HG03520 (cell line): Measurements from ENCODE around the gene TEKT2.

ENCODE experiments used
- ATAC-seq: cut with Tn5 transposase; IDR thresholded peaks from one replicate; pipeline ENCODE4 v1.9.1; 2021; ENCODE audit warnings: mild to moderate bottlenecking, moderate library complexity; ENCODE audit not compliant: unreplicated experiment

Gene TEKT2

DNA sequence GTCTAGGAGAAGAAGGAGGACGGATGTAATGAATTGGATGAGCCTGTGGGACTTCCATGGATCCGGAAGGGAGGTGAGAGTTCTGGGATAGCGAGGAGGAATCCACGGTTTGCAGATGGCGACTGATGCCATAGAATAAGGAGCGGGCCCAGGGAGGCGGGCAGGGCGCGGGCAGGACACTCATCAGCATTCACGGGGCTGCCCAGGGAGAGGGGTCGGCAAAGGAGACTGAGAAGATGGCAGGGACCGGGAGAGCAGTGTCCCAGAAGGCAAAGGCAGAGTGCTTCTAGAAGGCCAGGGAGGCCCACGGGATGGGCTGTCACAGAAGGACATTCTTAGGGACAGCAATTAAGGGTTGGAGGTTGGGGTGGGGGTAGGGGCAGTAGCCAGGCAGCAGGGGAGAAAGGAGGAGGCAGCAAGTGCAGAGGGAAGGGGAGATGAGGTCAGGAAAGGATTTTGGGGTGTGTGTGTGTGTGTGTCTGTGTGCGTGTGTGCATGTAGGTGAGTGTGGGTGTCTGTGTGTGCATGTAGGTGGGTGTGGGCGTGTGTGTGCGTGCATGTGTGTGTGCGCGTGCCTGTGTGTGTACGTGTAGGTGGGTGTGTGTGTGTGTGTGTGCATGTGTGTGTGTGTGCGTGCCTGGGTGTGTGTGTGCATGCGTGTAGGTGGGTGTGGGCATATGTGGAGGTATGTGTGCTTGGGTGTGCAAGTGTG, 42.3 kb downstream of the TEKT2 start:
- no peak for ATAC-seq

DNA sequence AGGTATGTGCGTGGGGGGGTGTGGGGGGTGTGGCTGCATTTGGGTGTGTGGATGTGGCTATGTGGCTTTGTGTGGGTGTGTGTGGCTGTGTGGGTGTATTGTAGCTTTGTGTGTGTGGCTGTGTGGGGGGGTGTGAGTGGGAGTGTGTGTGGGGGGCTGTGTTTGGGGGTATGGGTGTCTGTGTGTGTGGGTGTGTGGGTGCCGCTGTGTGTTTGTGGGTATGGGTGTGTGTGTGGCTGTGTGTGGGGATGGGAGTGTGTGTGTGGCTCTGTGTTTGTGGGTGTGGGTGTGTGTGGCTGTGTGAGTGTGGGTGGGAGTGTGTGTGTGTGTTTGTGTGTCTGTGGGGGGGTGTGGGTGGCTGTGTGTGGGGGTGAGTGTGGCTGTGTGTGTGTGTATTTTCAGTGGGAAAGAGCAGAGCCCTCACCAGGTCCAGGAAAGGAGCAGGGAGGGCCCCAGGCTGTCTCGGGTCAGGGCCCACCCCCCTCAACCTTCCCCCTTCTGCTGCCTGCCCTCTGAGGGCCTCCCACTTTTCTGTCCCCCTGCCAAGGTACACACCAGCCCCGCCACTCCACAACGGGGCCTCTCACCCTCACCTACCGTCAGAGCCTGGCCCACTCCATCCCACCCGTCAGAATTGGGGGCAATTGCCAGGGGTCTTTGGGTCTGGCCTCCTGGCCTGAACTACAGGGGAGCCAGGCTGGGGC, 43.1 kb downstream of the TEKT2 start:
- ATAC-seq, result no peak

- ATAC-seq, result no peak
Measured at GRCh38 chr1:36128126-36128904, 44.4 kb downstream of the TEKT2 start.

- ATAC-seq, result no peak
Measured at GRCh38 chr1:36128905-36129206, 45.0 kb downstream of the TEKT2 start.

GRCh38 chr1:36132029-36132428, 48.1 kb downstream of the TEKT2 start:
- ATAC-seq, result no peak

- ATAC-seq, result no peak
Measured at GRCh38 chr1:36133484-36133883, 49.6 kb downstream of the TEKT2 start.

DNA sequence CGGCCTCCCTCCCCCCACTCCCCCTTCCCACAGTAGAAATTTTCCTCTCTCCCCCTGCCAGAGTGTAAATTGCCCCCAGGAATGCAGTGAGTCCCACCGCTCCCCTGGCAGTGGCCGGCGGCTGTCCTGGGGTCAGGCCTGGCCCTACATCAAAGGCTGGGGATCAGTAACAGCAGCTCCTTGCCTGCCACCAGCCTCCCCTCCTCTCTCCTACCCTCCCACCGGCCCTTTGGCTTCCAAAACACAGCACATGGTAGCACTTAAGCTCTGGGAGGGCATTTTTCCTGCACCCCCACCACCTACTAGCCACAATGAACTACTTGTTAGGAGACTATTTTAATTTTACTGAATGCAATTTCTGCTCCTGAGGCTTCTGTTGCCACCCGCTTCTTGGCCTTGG, 50.1 kb downstream of the TEKT2 start:
- ATAC-seq, result no peak

- ATAC-seq, result no peak
Measured at GRCh38 chr1:36134505-36135329, 50.8 kb downstream of the TEKT2 start.

DNA sequence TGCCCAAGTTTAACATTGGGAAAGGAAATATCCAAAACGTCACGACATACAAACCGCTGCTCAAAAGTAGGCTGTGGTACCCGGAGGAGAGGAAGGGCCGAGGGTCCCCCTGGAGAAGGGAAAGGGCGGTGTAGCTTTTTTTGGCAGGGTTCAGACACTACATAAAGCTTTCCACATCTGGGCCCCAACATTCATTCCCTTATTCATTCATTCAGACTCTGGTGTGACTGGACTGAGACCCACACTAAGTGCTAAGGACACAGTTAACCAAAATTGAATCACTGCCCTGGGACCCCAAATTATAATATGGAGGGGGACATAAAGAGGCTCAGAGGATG, 51.4 kb downstream of the TEKT2 start:
- ATAC-seq, result no peak

DNA sequence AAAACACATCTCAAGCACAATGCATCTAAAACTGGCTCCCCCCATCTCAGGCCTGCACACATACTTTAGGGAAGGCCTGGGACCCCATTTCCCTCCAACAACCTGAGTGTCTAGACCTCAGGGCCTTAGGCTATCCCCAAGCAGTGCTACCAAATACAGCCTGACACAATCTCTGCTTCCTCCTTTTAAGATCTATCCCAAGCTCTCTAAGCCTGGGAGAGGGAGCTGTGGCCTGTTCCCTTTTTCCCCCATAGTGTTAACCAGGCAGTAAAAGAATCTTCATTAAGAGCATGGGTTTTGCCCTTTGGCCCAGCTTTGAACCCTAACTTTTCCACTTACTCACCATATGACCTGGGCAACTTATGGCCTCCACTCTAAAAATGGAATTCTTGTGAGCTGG, 51.9 kb downstream of the TEKT2 start:
- ATAC-seq, result no peak

GRCh38 chr1:36136535-36136934, 52.6 kb downstream of the TEKT2 start:
- no peak for ATAC-seq

GRCh38 chr1:36137226-36137625, 53.3 kb downstream of the TEKT2 start:
- no peak for ATAC-seq

- ATAC-seq, result no peak
Measured at GRCh38 chr1:36137776-36138175, 53.9 kb downstream of the TEKT2 start.
